Brain microvascular endothelial cell (primary cell): Measurements from ENCODE around the gene CADM1.

Experiments used
- DNase-seq: peaks from one replicate; pipeline ENCODE4 v3.0.0-alpha.2; 2020
- H3K27ac ChIP-seq: fragments of 250-450 bp; sonication (Bioruptor Pico); 2 replicates; pipeline ENCODE4 v1.5.1; 2020; ENCODE audit warnings: mild to moderate bottlenecking, moderate library complexity
- H3K27me3 ChIP-seq: fragments of 250-450 bp; sonication (Bioruptor Pico); replicated peaks from 2 replicates; pipeline ENCODE4 v1.5.1; 2020; ENCODE audit warnings: mild to moderate bottlenecking
- H3K36me3 ChIP-seq: fragments of 250-450 bp; sonication (Bioruptor Pico); replicated peaks from 2 replicates; pipeline ENCODE4 v1.5.1; 2020; ENCODE audit warnings: mild to moderate bottlenecking
- H3K4me3 ChIP-seq: 2 replicates; pipeline ENCODE4 v1.5.1; 2011; ENCODE audit warnings: low read depth, mild to moderate bottlenecking, control low read depth, low read length, moderate library complexity
- CTCF ChIP-seq: IDR thresholded peaks from 2 replicates; pipeline ENCODE4 v1.5.1; 2011; ENCODE audit warnings: low read depth, mild to moderate bottlenecking, moderate library complexity, low read length, control low read depth, inconsistent platforms; ENCODE audit errors: missing control alignments
- in situ Hi-C: cut with HindIII; loops from 2 replicates; pipeline ENCODE4 v1.10.0; 2017; ENCODE audit warnings: low sequenced_read_pairs, low pct_ligation_motif_present

CADM1 gene

GRCh38 chr11:115528225-115528624 is 24.0 kb upstream of the CADM1 start:
- DNase-seq = no peak

GRCh38 chr11:115527534-115528125 is 23.4 kb upstream of the CADM1 start:
- no peak overlapping the region for H3K27ac ChIP-seq
- in situ Hi-C loops = no loop called here
- TF ChIP-seq CTCF = no peak
- H3K27me3 ChIP-seq = no peaks in the 10 kb centered on the region
- H3K4me3 ChIP-seq = no peak overlapping the region
- no peak for DNase-seq
- no peaks in the 10 kb centered on the region for H3K36me3 ChIP-seq

More at GRCh38 chr11:115528225-115528624, 24.0 kb upstream of the CADM1 start:
- no peaks in the 10 kb centered on the region for H3K27me3 ChIP-seq
- H3K4me3 ChIP-seq = no peak overlapping the region
- no peaks in the 10 kb centered on the region for H3K36me3 ChIP-seq
- no peak overlapping the region for H3K27ac ChIP-seq
- in situ Hi-C loops = no loop called here
- TF ChIP-seq CTCF = no peak

GRCh38 chr11:115525531-115526006 is 21.4 kb upstream of the CADM1 start:
- no peak for DNase-seq
- no peaks in the 10 kb centered on the region for H3K27me3 ChIP-seq
- H3K27ac ChIP-seq = no peak overlapping the region
- TF ChIP-seq CTCF = no peak
- no peaks in the 10 kb centered on the region for H3K36me3 ChIP-seq
- in situ Hi-C loops = no loop called here
- no peak overlapping the region for H3K4me3 ChIP-seq

GRCh38 chr11:115524572-115524971 is 20.4 kb upstream of the CADM1 start:
- in situ Hi-C loops = no loop called here
- Histone ChIP-seq H3K27me3 (no peaks in the 10 kb centered on the region), H3K27ac (no peak overlapping the region), H3K36me3 (no peaks in the 10 kb centered on the region), H3K4me3 (no peak overlapping the region)
- no peak for TF ChIP-seq CTCF
- DNase-seq = no peak

- no peak for TF ChIP-seq CTCF
- Histone ChIP-seq H3K27ac (no peak overlapping the region), H3K36me3 (no peaks in the 10 kb centered on the region), H3K27me3 (no peaks in the 10 kb centered on the region), H3K4me3 (no peak overlapping the region)
- no peak for DNase-seq
- in situ Hi-C loops = no loop called here
Observed at GRCh38 chr11:115523727-115524399, 19.6 kb upstream of the CADM1 start.
